H1 (cell line): ENCODE results near the gene ANP32A. TPM values are rescaled to one million over a fixed set of nuclear protein-coding genes. Genes with fewer than 3 reads are reported as not detected.
A peak's percentile ranks its signal among the peaks of the same experiment; 100 is the strongest.

ENCODE experiments used
- CHD7 ChIP-seq: fragments of 300-600 bp; sonication (generic); IDR thresholded peaks from 2 replicates; pipeline ENCODE4 v1.7.1; 2012; ENCODE audit warnings: low read length, moderate library complexity, mild to moderate bottlenecking, inconsistent platforms; ENCODE audit not compliant: insufficient replicate concordance
- JUND ChIP-seq: IDR thresholded peaks from 2 replicates; pipeline ENCODE4 v1.6.1; 2011; ENCODE audit warnings: mild to moderate bottlenecking, improper control_type of control experiment, low read length
- MAX ChIP-seq: IDR thresholded peaks from 2 replicates; pipeline ENCODE4 v1.6.1; 2012; ENCODE audit warnings: inconsistent platforms
- NANOG ChIP-seq: IDR thresholded peaks from 2 replicates; pipeline ENCODE4 v1.6.1; 2011; ENCODE audit warnings: low read length, low read depth, mild to moderate bottlenecking, inconsistent platforms; ENCODE audit not compliant: insufficient read depth, poor library complexity, severe bottlenecking
- POLR2A ChIP-seq, 2 experiments: IDR thresholded peaks; 1 replicate in 1 of 2; 2 replicates in 1 of 2; pipeline ENCODE4 v1.6.1; 2011; ENCODE audit warnings: low read depth in 2 of 2, low read length in 2 of 2, mild to moderate bottlenecking in 2 of 2; ENCODE audit errors: control extremely low read depth in 1 of 2
- polyA plus RNA-seq, 7 experiments: library from polyadenylated mRNA; depleted of rRNA in 3 of 7; stranded (reverse) in 5 of 7; unstranded in 2 of 7; fragments of >200 nt in 5 of 7; fragments of 200-250 nt in 2 of 7; gene quantifications; 1 replicate in 5 of 7; 2 replicates in 1 of 7; 4 replicates in 1 of 7; pipeline versions ENCODE4 v1.2.1 to v1.2.3, GENCODE V29; 2011 to 2013; ENCODE audit warnings: missing spikeins in 2 of 7, mixed read lengths in 2 of 7
- total RNA-seq: library from RNA; stranded (reverse); fragmentation: NEBNext Ultra II Directional; extraction: Animal tissue kit (Norgen Biotek cat#: 25700); gene quantifications from 2 replicates; pipeline ENCODE4 v1.2.1, GENCODE V29; 2021

Gene ANP32A
- total and polyA plus RNA-seq, 2 of the 8 experiments (the other 6 are each of a cell fraction or from before 2014, with no cell fraction given): 70.8 to 295 TPM

- TF ChIP-seq CHD7: no peak
- no peak for TF ChIP-seq MAX
- TF ChIP-seq JUND: no peak
- 0 out of 3 replicates have a peak, but pooled peaks of 1 of the 2 experiments have one; percentile 20 for TF ChIP-seq POLR2A (IDR thresholded peaks at IDR 0.05; ENCODE audit: control extremely low read depth in 1 of 2, low read depth in 2 of 2, low read length in 2 of 2)
- no peak for TF ChIP-seq NANOG
Observed at GRCh38 chr15:68796576-68796975, 24.1 kb downstream of the ANP32A start (continued).
